Esophagus squamous epithelium (tissue), 4 donors: ENCODE measurements around the gene MMAA.

ENCODE experiments used
- POLR2A ChIP-seq, 4 donors: fragments of 450-650 bp; IDR thresholded peaks; one replicate each; pipeline ENCODE4 v1.6.1; 2017; ENCODE audit warnings: antibody characterized with exemption in 4 of 4, mild to moderate bottlenecking in 4 of 4, moderate library complexity in 3 of 4
- TF ChIP-seq, protein P1 (sequence below), 6 experiments: fragments of 450-650 bp in 4 of 6; fragments of 200-600 bp in 2 of 6; sonication (generic) in 2 of 6; IDR thresholded peaks; one replicate each; pipeline ENCODE4 v1.5.1; 2016 to 2019; ENCODE audit warnings: antibody characterized with exemption in 6 of 6, mild to moderate bottlenecking in 4 of 6, moderate library complexity in 4 of 6

DNA sequence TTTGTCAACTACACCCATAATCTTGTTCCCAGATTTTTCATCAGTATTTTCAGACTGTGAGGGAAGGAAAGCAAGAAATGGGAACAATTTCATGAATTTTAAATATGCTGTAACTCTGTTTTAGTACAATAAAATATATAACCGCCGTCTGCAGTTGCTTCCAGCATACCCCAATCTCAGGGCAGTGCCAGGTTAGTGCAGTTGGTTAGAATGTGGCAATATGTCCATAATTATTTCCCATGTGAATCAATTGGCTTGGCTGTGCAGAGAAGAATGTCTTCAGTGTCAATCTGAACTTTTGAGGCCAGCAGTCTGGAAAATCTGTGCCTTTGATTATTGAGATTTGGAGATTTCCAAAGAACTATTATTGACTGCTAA lies 5.0 kb upstream of the MMAA start:
- TF ChIP-seq, protein P1, sequence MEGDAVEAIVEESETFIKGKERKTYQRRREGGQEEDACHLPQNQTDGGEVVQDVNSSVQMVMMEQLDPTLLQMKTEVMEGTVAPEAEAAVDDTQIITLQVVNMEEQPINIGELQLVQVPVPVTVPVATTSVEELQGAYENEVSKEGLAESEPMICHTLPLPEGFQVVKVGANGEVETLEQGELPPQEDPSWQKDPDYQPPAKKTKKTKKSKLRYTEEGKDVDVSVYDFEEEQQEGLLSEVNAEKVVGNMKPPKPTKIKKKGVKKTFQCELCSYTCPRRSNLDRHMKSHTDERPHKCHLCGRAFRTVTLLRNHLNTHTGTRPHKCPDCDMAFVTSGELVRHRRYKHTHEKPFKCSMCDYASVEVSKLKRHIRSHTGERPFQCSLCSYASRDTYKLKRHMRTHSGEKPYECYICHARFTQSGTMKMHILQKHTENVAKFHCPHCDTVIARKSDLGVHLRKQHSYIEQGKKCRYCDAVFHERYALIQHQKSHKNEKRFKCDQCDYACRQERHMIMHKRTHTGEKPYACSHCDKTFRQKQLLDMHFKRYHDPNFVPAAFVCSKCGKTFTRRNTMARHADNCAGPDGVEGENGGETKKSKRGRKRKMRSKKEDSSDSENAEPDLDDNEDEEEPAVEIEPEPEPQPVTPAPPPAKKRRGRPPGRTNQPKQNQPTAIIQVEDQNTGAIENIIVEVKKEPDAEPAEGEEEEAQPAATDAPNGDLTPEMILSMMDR (IDR thresholded peaks at IDR 0.05) = no peak
- no peak for TF ChIP-seq POLR2A (IDR thresholded peaks at IDR 0.05)
